Common myeloid progenitor, CD34-positive (primary cell): Measurements from ENCODE around the gene RAB31.
A peak's percentile ranks its signal among the peaks of the same experiment; 100 is the strongest.
"Not testable (repeated sequence)": the region's sequence is repeated elsewhere in the genome, so short reads cannot be mapped to it uniquely, and the experiment has no call there.

Experiments used
- CTCF ChIA-PET: fragments of 350-600 bp; sonication (Branson Sonifier 250); formaldehyde crosslinking; loops from one replicate; lab custom pipeline; 2021; ENCODE audit warnings: antibody characterized with exemption; lab: Charles Lee
- POLR2A ChIA-PET: fragments of 350-600 bp; sonication (Branson Sonifier 250); formaldehyde crosslinking; loops from one replicate; lab custom pipeline; 2021; ENCODE audit warnings: antibody characterized with exemption; lab: Charles Lee
- DNase-seq, 3 donors: peaks; one replicate each; pipeline versions ENCODE4 v3.0.0 to v3.0.0-alpha.2; 2013
- H3K27ac ChIP-seq, 2 experiments: 1 replicate in 1 of 2; 2 replicates in 1 of 2; pipeline ENCODE4 v1.7.0; 2013; ENCODE audit warnings: inconsistent platforms in 2 of 2, low read length in 2 of 2, mild to moderate bottlenecking in 2 of 2, low read depth in 1 of 2, moderate library complexity in 1 of 2; ENCODE audit not compliant: severe bottlenecking in 2 of 2, insufficient read depth in 1 of 2, poor library complexity in 1 of 2
- H3K27me3 ChIP-seq, 5 experiments: replicated peaks in 2 of 5; 1 replicate in 3 of 5; 2 replicates in 2 of 5; pipeline versions ENCODE4 v1.6.1 to v1.7.0; 2013; ENCODE audit warnings: low read length in 4 of 5, mild to moderate bottlenecking in 2 of 5, moderate library complexity in 2 of 5, inconsistent platforms in 1 of 5; ENCODE audit not compliant: insufficient read depth in 5 of 5, control insufficient read depth in 4 of 5
- H3K36me3 ChIP-seq, 4 experiments: 1 replicate in 2 of 4; 2 replicates in 2 of 4; pipeline versions ENCODE4 v1.6.1 to v1.7.0; 2013; ENCODE audit warnings: low read length in 3 of 4, control low read depth in 1 of 4, mild to moderate bottlenecking in 1 of 4; ENCODE audit not compliant: control insufficient read depth in 4 of 4, insufficient read depth in 4 of 4
- H3K4me1 ChIP-seq, 4 experiments: 1 replicate in 3 of 4; 2 replicates in 1 of 4; pipeline versions ENCODE4 v1.6.1 to v1.7.1; 2013; ENCODE audit warnings: low read length in 3 of 4, mild to moderate bottlenecking in 3 of 4, control low read depth in 1 of 4, inconsistent platforms in 1 of 4, moderate library complexity in 1 of 4; ENCODE audit not compliant: control insufficient read depth in 4 of 4, insufficient read depth in 4 of 4; ENCODE audit errors: control extremely low read depth in 1 of 4
- H3K4me3 ChIP-seq, 7 experiments: 1 replicate in 4 of 7; 2 replicates in 3 of 7; pipeline versions ENCODE4 v1.5.1 to v1.7.0; 2013; ENCODE audit warnings: mild to moderate bottlenecking in 7 of 7, low read length in 6 of 7, moderate library complexity in 6 of 7, inconsistent platforms in 2 of 7, low read depth in 2 of 7, control low read depth in 1 of 7; ENCODE audit not compliant: insufficient read depth in 4 of 7, control insufficient read depth in 1 of 7; ENCODE audit errors: extremely low read depth in 1 of 7
- H3K9me3 ChIP-seq, 5 experiments: 1 replicate in 4 of 5; 2 replicates in 1 of 5; pipeline versions ENCODE4 v1.6.1 to v1.7.1; 2013; ENCODE audit warnings: low read length in 4 of 5, mild to moderate bottlenecking in 2 of 5, inconsistent platforms in 1 of 5, low read depth in 1 of 5, moderate library complexity in 1 of 5; ENCODE audit not compliant: control insufficient read depth in 4 of 5, insufficient read depth in 2 of 5; ENCODE audit errors: control extremely low read depth in 1 of 5
- WGBS: methylation state at CpG from one replicate; pipeline ENCODE4 v1.1.5; 2013; ENCODE audit not compliant: insufficient coverage; 5-methylcytosine and 5-hydroxymethylcytosine counted together

RAB31 gene

GRCh38 chr18:9770111-9770510 lies 62.0 kb downstream of the RAB31 start:
- POLR2A ChIA-PET = not testable (repeated sequence)
- 100% methylated on average over 2 of the region's 3 CpGs for WGBS

GRCh38 chr18:9771261-9771976 lies 63.3 kb downstream of the RAB31 start:
- WGBS = 14% methylated on average over 10 of the region's 18 CpGs
- DNase-seq = peak; percentile 58 to 65 (median 58)
- H3K4me1 ChIP-seq = peaks cover 0 to 36% (median 4%) of the 10 kb centered on the region in 4 experiments
- H3K9me3 ChIP-seq = no peaks in the 10 kb centered on the region
- H3K36me3 ChIP-seq = no peaks in the 10 kb centered on the region
- no peaks in the 10 kb centered on the region for H3K27me3 ChIP-seq
- H3K27ac ChIP-seq = no peak overlapping the region
- ChIA-PET CTCF (interaction anchor here (0.8 to 5.4 kb wide), 4 partner anchors 11 to 196 kb away, joined by 4 to 26 read pairs (median 4); no protein-coding TSS in a partner anchor), POLR2A (no interaction called here)
- no peak overlapping the region for H3K4me3 ChIP-seq

More at GRCh38 chr18:9770111-9770510, 62.0 kb downstream of the RAB31 start:
- H3K4me3 ChIP-seq, H3K36me3 ChIP-seq, H3K9me3 ChIP-seq, H3K27ac ChIP-seq, DNase-seq, H3K27me3 ChIP-seq: not testable (repeated sequence)
- H3K4me1 ChIP-seq = peaks cover 0 to 43% (median 7%) of the 10 kb centered on the region in 4 experiments
- CTCF ChIA-PET = interaction anchor here (0.6 to 5.4 kb wide), 7 partner anchors 9 to 195 kb away, joined by 3 to 26 read pairs (median 3); no protein-coding TSS in a partner anchor

GRCh38 chr18:9771977-9772660 lies 64.0 kb downstream of the RAB31 start:
- Histone ChIP-seq H3K4me3 (no peak overlapping the region), H3K9me3 (no peaks in the 10 kb centered on the region), H3K4me1 (peaks cover 0 to 36% (median 4%) of the 10 kb centered on the region in 4 experiments), H3K27me3 (no peaks in the 10 kb centered on the region), H3K27ac (no peak overlapping the region), H3K36me3 (no peaks in the 10 kb centered on the region)
- ChIA-PET CTCF (interaction anchor here (2.0 to 5.4 kb wide), 2 partner anchors 10 to 160 kb away, joined by 6 to 26 read pairs; no protein-coding TSS in a partner anchor), POLR2A (no interaction called here)
- DNase-seq = no peak
- 91% methylated on average over 13 of the region's 14 CpGs for WGBS

- Histone ChIP-seq H3K27me3 (no peaks in the 10 kb centered on the region), H3K9me3 (no peaks in the 10 kb centered on the region), H3K4me3 (no peak overlapping the region), H3K4me1 (peaks cover 0 to 39% (median 4%) of the 10 kb centered on the region in 4 experiments), H3K36me3 (no peaks in the 10 kb centered on the region), H3K27ac (no peak overlapping the region)
- no peak for DNase-seq
- WGBS = 95% methylated on average over 12 of the region's 13 CpGs
- ChIA-PET POLR2A (no interaction called here), CTCF (interaction anchor here (1.2 to 5.4 kb wide), 6 partner anchors 11 to 178 kb away, joined by 3 to 26 read pairs (median 4); no protein-coding TSS in a partner anchor)
These were observed 65.0 kb downstream of the RAB31 start for GRCh38 chr18:9772847-9773677.

GRCh38 chr18:9774150-9774549 lies 66.0 kb downstream of the RAB31 start:
- Histone ChIP-seq H3K27me3 (no peaks in the 10 kb centered on the region), H3K9me3 (no peaks in the 10 kb centered on the region), H3K27ac (no peak overlapping the region), H3K36me3 (no peaks in the 10 kb centered on the region), H3K4me3 (no peak overlapping the region), H3K4me1 (peaks cover 0 to 41% (median 4%) of the 10 kb centered on the region in 4 experiments)
- POLR2A ChIA-PET = no interaction called here
- WGBS = 97% methylated on average over 3 of the region's 5 CpGs
- CTCF ChIA-PET = interaction anchor here (0.9 to 5.4 kb wide), 9 partner anchors 12 to 177 kb away, joined by 3 to 26 read pairs (median 4); no protein-coding TSS in a partner anchor
- no peak for DNase-seq

- Histone ChIP-seq H3K9me3 (no peaks in the 10 kb centered on the region), H3K27me3 (no peaks in the 10 kb centered on the region), H3K27ac (no peak overlapping the region), H3K4me3 (no peak overlapping the region), H3K36me3 (no peaks in the 10 kb centered on the region), H3K4me1 (peaks cover 0 to 49% (median 4%) of the 10 kb centered on the region in 4 experiments)
- ChIA-PET CTCF (interaction anchor here (2.0 kb wide), 1 partner anchor 16 kb away, joined by 5 read pairs; no protein-coding TSS in a partner anchor), POLR2A (no interaction called here)
- DNase-seq = no peak
- WGBS = 92% methylated on average over 10 of the region's 10 CpGs
These were observed 67.1 kb downstream of the RAB31 start for GRCh38 chr18:9775178-9775577.
